22Rv1 (cell line): ENCODE results near the gene MTMR2.

Experiments
- H3K27ac ChIP-seq: fragments of 450-650 bp; 2 replicates; pipeline ENCODE4 v1.5.1; 2017
- ZFX ChIP-seq: fragments of 450-650 bp; IDR thresholded peaks from 2 replicates; pipeline ENCODE4 v1.6.1; 2017; ENCODE audit warnings: antibody characterized with exemption, borderline replicate concordance
- TF ChIP-seq, protein P1 (sequence below): fragments of 450-650 bp; IDR thresholded peaks from 2 replicates; pipeline ENCODE4 v1.5.1; 2017; ENCODE audit warnings: mild to moderate bottlenecking

MTMR2 gene

DNA sequence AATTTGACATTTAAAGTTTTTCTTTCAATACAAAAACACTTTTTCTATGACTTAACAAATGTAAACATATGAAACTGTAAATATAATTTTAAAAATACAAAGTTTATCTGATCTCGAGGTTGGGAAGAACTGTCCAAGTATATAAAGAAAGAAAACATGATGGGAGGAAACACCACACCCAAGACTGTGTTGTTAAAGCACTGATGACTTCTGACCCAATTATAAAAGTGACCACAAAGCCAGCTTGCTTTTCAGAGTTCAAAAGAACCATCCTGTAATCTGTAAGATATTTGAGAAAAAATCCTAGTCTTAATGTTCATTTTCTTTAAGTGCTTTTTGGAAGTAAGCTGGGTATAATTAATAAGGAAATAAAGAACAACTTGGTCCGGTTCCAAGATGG lies 118.0 kb downstream of the MTMR2 start:
- no peak overlapping the region for H3K27ac ChIP-seq
- TF ChIP-seq ZFX = no peak
- TF ChIP-seq, protein P1, sequence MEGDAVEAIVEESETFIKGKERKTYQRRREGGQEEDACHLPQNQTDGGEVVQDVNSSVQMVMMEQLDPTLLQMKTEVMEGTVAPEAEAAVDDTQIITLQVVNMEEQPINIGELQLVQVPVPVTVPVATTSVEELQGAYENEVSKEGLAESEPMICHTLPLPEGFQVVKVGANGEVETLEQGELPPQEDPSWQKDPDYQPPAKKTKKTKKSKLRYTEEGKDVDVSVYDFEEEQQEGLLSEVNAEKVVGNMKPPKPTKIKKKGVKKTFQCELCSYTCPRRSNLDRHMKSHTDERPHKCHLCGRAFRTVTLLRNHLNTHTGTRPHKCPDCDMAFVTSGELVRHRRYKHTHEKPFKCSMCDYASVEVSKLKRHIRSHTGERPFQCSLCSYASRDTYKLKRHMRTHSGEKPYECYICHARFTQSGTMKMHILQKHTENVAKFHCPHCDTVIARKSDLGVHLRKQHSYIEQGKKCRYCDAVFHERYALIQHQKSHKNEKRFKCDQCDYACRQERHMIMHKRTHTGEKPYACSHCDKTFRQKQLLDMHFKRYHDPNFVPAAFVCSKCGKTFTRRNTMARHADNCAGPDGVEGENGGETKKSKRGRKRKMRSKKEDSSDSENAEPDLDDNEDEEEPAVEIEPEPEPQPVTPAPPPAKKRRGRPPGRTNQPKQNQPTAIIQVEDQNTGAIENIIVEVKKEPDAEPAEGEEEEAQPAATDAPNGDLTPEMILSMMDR = no peak

DNA sequence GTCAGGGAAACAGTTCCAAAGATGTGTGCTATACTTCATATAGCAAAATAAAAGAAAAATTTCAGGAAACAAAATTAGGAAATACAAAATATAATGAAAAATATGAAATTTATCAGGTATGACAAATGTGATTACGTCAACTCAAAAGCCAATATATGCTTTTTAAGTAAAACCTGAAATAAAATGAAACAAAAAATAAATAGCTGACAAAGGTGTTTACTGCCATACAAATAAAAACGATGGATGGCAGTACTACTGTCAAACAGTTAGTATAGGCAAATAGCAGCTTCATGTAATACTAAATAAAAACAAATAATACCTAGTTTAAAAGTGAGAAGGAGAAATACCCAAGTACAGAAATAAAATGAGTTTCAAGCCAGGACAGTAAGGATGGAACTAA lies 119.9 kb downstream of the MTMR2 start:
- H3K27ac ChIP-seq = no peak overlapping the region
- TF ChIP-seq, protein P1 = no peak
- TF ChIP-seq ZFX = no peak

DNA sequence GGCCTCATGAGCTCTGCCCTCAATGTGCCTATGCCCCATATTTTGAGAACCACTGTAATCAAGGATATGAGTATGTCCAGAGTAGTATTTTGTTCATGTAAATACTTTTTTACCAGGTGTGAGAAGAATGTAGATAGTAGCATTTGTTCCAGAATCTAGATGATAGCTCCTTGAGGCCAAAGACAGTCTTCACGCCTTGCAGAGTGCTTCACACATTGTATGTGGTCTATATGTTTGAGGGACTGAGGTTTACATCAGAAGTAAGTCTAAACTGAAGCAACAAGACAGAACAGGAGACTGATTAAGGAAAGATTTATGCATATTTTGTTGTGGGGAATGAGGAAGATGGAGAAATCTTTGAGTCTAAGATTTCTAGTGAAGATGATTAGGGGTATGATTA lies 121.1 kb downstream of the MTMR2 start:
- TF ChIP-seq ZFX = no peak
- TF ChIP-seq, protein P1 = no peak
- no peak overlapping the region for H3K27ac ChIP-seq

DNA sequence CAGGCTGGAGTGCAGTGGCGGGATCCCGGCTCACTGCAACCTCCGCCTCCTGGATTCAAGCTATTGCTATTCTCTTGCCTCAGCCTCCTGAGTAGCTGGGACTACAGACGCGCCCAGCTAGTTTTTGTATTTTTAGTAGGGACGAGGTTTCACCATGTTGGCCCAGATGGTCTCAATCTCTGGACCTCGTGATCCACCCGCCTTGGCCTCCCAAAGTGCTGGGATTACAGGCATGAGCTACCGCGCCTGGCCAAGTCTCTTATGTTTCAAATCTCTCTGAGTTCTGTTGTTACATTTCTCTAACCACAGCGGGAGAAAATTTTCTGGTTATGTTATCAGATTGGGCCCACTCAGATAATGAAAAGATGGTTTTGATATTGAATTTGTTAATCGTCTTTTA lies 123.5 kb downstream of the MTMR2 start:
- H3K27ac ChIP-seq = no peak overlapping the region
- TF ChIP-seq ZFX = no peak
- TF ChIP-seq, protein P1 = no peak

DNA sequence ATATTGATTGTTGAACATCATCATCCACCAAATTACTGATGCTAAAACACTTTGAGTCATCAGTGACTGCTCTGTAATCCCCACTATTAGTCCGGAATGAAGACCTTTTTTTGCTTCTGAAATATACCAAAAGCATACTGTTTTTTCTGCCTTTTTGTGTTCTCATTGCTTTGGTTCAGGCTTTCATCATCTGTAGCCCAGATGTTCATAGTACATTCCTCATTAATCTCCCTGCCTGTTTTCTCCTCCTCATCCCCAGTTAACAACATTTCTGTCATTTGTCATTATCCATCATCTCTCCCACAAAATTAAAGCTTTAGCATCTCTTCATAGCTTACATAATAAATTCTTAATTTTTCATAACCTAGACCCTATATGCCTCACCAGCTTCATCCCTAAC lies 124.4 kb downstream of the MTMR2 start:
- no peak overlapping the region for H3K27ac ChIP-seq
- TF ChIP-seq, protein P1 = no peak
- TF ChIP-seq ZFX = no peak

DNA sequence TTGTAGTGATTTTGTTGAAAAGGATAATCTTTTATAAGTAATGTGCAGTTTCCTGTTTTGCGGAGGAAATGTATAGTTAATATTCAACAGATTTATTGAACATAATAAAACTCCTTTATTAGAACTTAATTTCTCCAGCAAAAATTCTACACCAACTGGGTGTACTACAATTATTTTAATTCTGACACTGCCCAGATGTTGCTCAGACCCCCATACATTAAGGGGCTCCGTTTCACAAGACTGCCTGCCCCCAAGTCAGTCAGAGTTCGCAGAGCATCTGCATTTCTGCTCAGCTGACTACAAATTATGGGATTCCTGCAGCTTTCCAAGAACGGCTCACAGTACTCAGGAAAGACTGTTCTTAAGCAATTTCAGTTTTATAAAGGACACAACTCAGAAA lies 127.4 kb downstream of the MTMR2 start:
- no peak overlapping the region for H3K27ac ChIP-seq
- TF ChIP-seq, protein P1 = no peak
- no peak for TF ChIP-seq ZFX

DNA sequence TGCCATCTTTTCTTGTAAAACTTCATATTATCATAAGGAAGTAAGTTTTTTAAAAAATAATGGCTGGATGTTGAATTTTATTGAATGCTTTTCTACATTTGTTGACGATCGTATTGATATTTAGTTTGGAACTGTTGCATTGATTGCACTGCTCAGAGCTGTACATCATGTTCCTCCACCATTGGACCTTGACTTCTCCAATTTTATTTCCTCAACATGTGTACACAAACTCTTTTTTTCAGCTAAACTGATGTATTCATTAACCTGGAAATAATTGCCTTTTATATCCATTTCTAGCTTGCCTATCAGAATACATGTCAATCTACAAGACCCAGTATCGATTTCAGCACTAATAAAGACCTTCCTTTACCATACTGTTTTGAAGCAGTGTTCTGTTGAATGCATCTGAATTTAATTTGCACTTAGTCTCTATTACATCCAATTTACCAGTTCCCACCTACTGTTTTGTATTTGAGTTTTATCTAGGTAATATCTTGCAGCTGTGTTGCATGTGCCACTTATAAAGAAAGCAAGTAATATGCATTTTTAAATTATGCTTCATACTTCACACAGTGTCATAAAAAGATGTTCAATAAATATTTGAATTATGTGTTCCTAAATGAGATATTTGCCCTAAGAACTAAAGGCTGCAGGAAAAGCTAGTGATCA lies 128.1 kb downstream of the MTMR2 start:
- no peak overlapping the region for H3K27ac ChIP-seq
- no peak for TF ChIP-seq ZFX
- TF ChIP-seq, protein P1 = no peak
